ENCODE results near the gene TMEM232.

The TMEM232 gene

DNA sequence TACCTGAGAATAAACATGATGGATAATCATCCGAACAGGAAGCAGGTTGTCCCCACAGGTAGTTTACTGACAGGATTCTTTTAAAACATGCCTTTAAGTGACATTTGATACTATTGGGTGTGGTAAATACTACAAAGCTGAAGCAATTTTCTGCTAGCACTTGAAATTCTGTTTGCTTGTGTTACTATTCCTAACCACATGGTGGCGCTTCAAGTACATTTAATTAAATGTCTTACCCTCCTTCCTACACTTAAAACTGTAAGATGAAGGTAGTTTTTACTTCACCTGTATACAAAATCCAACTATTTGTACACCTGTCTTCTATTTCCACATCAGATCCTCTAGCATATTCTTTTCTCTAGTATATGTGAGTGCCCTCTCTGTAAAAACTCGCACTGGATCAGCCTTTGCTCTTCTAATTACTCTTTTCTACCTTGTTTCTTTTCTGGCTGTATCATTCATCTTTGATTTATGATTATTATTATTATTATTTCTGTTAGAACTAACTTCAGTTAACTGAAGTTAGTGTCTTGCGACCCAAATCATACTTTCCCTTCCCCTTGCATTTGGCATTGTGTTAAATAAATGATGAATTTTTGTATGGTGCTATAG, 30.8 kb upstream of the TMEM232 start:
- no peaks in the 10 kb centered on the region for H3K27me3 ChIP-seq
- TF ChIP-seq, protein P1, sequence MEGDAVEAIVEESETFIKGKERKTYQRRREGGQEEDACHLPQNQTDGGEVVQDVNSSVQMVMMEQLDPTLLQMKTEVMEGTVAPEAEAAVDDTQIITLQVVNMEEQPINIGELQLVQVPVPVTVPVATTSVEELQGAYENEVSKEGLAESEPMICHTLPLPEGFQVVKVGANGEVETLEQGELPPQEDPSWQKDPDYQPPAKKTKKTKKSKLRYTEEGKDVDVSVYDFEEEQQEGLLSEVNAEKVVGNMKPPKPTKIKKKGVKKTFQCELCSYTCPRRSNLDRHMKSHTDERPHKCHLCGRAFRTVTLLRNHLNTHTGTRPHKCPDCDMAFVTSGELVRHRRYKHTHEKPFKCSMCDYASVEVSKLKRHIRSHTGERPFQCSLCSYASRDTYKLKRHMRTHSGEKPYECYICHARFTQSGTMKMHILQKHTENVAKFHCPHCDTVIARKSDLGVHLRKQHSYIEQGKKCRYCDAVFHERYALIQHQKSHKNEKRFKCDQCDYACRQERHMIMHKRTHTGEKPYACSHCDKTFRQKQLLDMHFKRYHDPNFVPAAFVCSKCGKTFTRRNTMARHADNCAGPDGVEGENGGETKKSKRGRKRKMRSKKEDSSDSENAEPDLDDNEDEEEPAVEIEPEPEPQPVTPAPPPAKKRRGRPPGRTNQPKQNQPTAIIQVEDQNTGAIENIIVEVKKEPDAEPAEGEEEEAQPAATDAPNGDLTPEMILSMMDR (IDR thresholded peaks at IDR 0.05): peak; percentile 63
- H3K36me3 ChIP-seq: peaks cover 28% of the 10 kb centered on the region
- no peaks in the 10 kb centered on the region for H3K9me3 ChIP-seq
- no peak overlapping the region for H3K4me3 ChIP-seq (ENCODE audit: low read depth in 1 of 2, low read length in 1 of 2)
- no peak overlapping the region for H3K27ac ChIP-seq
- H3K4me1 ChIP-seq (ENCODE audit: control insufficient read depth in 1 of 2, insufficient read depth in 1 of 2, low read depth in 1 of 2, low read length in 1 of 2): peaks cover 8 to 16% of the 10 kb centered on the region in 2 experiments

DNA sequence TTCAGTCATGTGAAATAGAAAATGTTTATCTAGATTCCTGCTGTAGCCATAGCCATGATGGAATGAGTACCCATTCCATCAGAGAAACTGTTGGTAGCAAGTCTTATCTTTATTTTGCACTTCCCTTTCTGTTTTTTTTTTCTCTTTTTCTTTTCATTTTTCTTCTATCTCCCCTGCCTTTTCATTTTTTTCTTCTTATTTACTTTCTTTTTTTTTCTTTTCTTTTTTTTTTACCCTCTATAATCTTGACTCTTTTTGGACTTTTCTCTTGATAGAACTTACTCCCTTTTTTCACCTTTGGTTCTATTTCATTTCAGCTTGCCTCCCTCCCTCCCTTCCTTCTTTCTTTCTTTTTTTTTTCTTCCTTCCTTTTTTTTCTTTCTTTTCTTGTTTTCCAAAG, 27.7 kb upstream of the TMEM232 start:
- Histone ChIP-seq H3K9me3 (no peaks in the 10 kb centered on the region), H3K4me1 (ENCODE audit: control insufficient read depth in 1 of 2, insufficient read depth in 1 of 2, low read depth in 1 of 2, low read length in 1 of 2) (no peaks in the 10 kb centered on the region), H3K27me3 (no peaks in the 10 kb centered on the region), H3K4me3 (ENCODE audit: low read depth in 1 of 2, low read length in 1 of 2) (no peak overlapping the region), H3K27ac (no peak overlapping the region), H3K36me3 (peaks cover 18% of the 10 kb centered on the region)
- TF ChIP-seq, protein P1 (IDR thresholded peaks at IDR 0.05): no peak

DNA sequence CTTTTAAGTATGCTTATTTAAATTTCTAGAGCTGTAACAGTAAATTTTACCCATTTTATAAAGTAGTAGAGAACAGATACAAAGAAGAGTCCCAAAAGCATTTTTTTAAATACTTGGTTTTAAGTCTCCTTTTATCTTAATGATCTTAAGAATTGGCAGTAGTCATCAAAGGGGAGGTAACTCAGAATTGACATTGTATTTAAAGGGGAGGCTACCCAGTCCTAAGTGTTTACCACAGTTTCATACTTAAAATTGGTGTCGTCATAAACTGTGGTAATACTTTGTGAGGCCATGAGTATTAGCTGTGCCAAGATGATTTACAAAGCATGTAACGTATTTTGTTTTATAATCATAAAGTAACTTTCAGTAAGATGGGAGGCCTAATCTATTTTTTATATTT, 27.1 kb upstream of the TMEM232 start:
- Histone ChIP-seq H3K27me3 (no peaks in the 10 kb centered on the region), H3K4me3 (ENCODE audit: low read depth in 1 of 2, low read length in 1 of 2) (no peak overlapping the region), H3K36me3 (peaks cover 18% of the 10 kb centered on the region), H3K4me1 (ENCODE audit: control insufficient read depth in 1 of 2, insufficient read depth in 1 of 2, low read depth in 1 of 2, low read length in 1 of 2) (no peaks in the 10 kb centered on the region), H3K9me3 (no peaks in the 10 kb centered on the region), H3K27ac (no peak overlapping the region)
- TF ChIP-seq, protein P1 (IDR thresholded peaks at IDR 0.05): no peak

DNA sequence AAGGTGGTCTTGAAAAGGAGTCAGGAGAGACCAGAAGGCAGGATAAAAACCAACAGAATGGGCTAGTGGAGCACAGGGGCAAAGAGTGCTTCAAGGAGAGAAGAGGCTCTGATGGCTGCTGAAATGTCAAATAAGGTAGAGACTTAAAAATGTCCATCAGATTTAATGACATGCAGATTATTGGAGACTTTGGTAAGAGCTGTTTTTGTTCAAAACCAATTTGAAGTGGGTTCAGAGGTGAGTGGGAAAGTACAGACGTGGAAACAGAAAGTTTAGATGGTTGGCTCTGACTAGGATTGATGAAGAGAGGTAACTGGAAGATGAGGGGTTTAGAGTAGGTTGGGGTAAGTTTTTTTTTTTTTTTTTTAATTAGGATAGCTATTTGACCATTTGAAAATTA, 26.5 kb upstream of the TMEM232 start:
- Histone ChIP-seq H3K4me3 (ENCODE audit: low read depth in 1 of 2, low read length in 1 of 2) (no peak overlapping the region), H3K4me1 (ENCODE audit: control insufficient read depth in 1 of 2, insufficient read depth in 1 of 2, low read depth in 1 of 2, low read length in 1 of 2) (no peaks in the 10 kb centered on the region), H3K27me3 (no peaks in the 10 kb centered on the region), H3K9me3 (no peaks in the 10 kb centered on the region), H3K27ac (no peak overlapping the region), H3K36me3 (peaks cover 24% of the 10 kb centered on the region)
- TF ChIP-seq, protein P1 (IDR thresholded peaks at IDR 0.05): no peak

DNA sequence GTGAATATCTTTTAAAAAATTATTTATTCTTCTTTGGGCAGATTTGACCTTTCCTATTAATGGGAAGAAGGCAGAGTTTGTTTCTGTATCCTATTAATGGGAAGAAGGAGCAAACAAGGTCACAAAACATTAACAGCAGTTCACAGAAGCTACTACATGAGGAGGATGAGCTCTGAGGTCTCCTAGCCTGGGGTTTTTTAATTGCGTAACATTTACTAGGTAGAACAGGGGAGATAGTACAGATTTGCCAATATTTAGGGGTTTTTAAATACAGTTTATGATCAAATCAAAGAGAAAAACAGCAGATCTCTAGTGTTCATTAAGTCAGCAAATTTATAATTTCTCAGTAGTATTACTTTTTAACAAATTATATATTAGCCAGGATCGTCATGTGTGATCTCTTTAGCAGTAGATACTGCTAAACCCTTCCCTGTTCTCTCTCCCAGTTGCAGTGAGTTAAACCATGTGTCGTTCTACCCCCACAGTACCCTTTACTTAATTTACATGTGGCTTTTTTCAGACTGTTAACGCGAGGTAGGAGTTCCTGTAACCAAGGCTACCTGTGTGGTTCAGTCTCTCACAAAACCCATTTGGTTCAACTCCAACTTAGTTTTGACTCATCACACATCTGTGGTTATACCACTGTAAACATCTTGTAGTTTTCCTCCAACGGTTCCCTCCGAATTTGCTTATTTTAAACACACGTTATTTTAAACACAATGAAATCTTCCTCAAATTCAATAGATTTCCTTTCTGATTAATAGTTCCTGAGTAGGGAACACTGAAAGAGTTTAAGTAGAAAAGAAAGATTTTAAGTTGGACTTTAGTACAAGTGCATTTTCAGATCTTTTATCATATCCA, 25.7 kb upstream of the TMEM232 start:
- Histone ChIP-seq H3K4me3 (ENCODE audit: low read depth in 1 of 2, low read length in 1 of 2) (no peak overlapping the region), H3K27me3 (no peaks in the 10 kb centered on the region), H3K9me3 (no peaks in the 10 kb centered on the region), H3K27ac (no peak overlapping the region), H3K36me3 (peaks cover 31% of the 10 kb centered on the region), H3K4me1 (ENCODE audit: control insufficient read depth in 1 of 2, insufficient read depth in 1 of 2, low read depth in 1 of 2, low read length in 1 of 2) (no peaks in the 10 kb centered on the region)
- TF ChIP-seq, protein P1 (IDR thresholded peaks at IDR 0.05): no peak
